Stimulated activated CD4-positive, alpha-beta T cell treated with anti-CD3 and anti-CD28 coated beads, Interleukin-4, amount 100 ng/mL, for 24 hours (primary cell): ENCODE results near the gene MLKL.
"Not testable (repeated sequence)": the region's sequence is repeated elsewhere in the genome, so short reads cannot be mapped to it uniquely, and the experiment has no call there.

ENCODE experiments used
- DNase-seq: peaks from one replicate; pipeline ENCODE4 v3.0.0-alpha.2; 2020

The MLKL gene

GRCh38 chr16:74695450-74696422, 4.9 kb downstream of the MLKL start:
- DNase-seq: peak; percentile 59

- DNase-seq: no peak
These were observed 9.4 kb downstream of the MLKL start for GRCh38 chr16:74691093-74691855.

GRCh38 chr16:74682556-74682955, 18.1 kb downstream of the MLKL start:
- no peak for DNase-seq

GRCh38 chr16:74680681-74681080, 20.0 kb downstream of the MLKL start:
- no peak for DNase-seq

GRCh38 chr16:74679983-74680382, 20.7 kb downstream of the MLKL start:
- DNase-seq: no peak

- DNase-seq: no peak
These were observed 22.8 kb downstream of the MLKL start for GRCh38 chr16:74677868-74678267.

- DNase-seq: no peak
These were observed 26.8 kb downstream of the MLKL start for GRCh38 chr16:74673876-74674275.

- not testable (repeated sequence) for DNase-seq
These were observed 31.8 kb downstream of the MLKL start for GRCh38 chr16:74668877-74669276.

GRCh38 chr16:74667255-74667700, 33.4 kb downstream of the MLKL start:
- peak; percentile 27 for DNase-seq

- peak; percentile 98 for DNase-seq
These were observed 34.0 kb downstream of the MLKL start, which contains the start of gene RFWD3 for GRCh38 chr16:74666425-74667254. RFWD3 (minus strand) TSS chr16:74666877; CDS start chr16:74661449, 5,428 bp downstream.

GRCh38 chr16:74666010-74666421, 34.6 kb downstream of the MLKL start:
- DNase-seq: no peak

- no peak for DNase-seq
These were observed 39.6 kb downstream of the MLKL start for GRCh38 chr16:74661064-74661463.

GRCh38 chr16:74660383-74660782, 40.3 kb downstream of the MLKL start:
- no peak for DNase-seq

GRCh38 chr16:74659041-74659440, 41.6 kb downstream of the MLKL start:
- no peak for DNase-seq

GRCh38 chr16:74657870-74658642, 42.6 kb downstream of the MLKL start:
- no peak for DNase-seq

- no peak for DNase-seq
These were observed 46.1 kb downstream of the MLKL start for GRCh38 chr16:74654536-74655050.

- not testable (repeated sequence) for DNase-seq
These were observed 47.8 kb downstream of the MLKL start for GRCh38 chr16:74652883-74653282.

- no peak for DNase-seq
These were observed 48.4 kb downstream of the MLKL start for GRCh38 chr16:74652249-74652648.

- DNase-seq: no peak
These were observed 48.8 kb downstream of the MLKL start for GRCh38 chr16:74651841-74652240.

GRCh38 chr16:74650966-74651567, 49.6 kb downstream of the MLKL start:
- DNase-seq: no peak

GRCh38 chr16:74649839-74650504, 50.7 kb downstream of the MLKL start:
- DNase-seq: no peak
